ENCODE measurements around the gene GRID2.

- TF ChIP-seq RELA (IDR thresholded peaks at IDR 0.05; ENCODE audit: borderline replicate concordance, partially characterized antibody) (no peak), CTCF (IDR thresholded peaks at IDR 0.05 in 2 of 3, conservative IDR thresholded peaks at IDR 0.05 in 1 of 3; ENCODE audit: control insufficient read depth in 2 of 3, extremely low read depth in 1 of 3, insufficient read depth in 1 of 3, low read depth in 3 of 3, low read length in 3 of 3) (no peak), NFYB (IDR thresholded peaks at IDR 0.05; ENCODE audit: insufficient read depth, low read depth, low read length) (no peak)
Observed at GRCh38 chr4:92455329-92455839, 151.6 kb downstream of the GRID2 start.

Measured in GM12878 (cell line).